H1 (cell line): ENCODE results near the gene CCDC120. TPM values are rescaled to one million over a fixed set of nuclear protein-coding genes. Genes with fewer than 3 reads are reported as not detected.

Experiments used
- CBX5 ChIP-seq: fragments of 300-800, 300-1000 bp; sonication (generic); IDR thresholded peaks from 2 replicates; pipeline ENCODE4 v1.7.1; 2016; ENCODE audit warnings: antibody characterized with exemption, low read length, low read depth
- CEBPB ChIP-seq: IDR thresholded peaks from 2 replicates; pipeline ENCODE4 v1.6.1; 2012; ENCODE audit warnings: low read depth, low read length
- HDAC2 ChIP-seq, 2 experiments: fragments of 300-600 bp in 1 of 2; sonication (generic) in 1 of 2; IDR thresholded peaks; 2 replicates each; pipeline ENCODE4 v1.6.1; 2011 to 2012; ENCODE audit warnings: low read depth in 2 of 2, low read length in 2 of 2, mild to moderate bottlenecking in 2 of 2, moderate library complexity in 2 of 2, borderline replicate concordance in 1 of 2, inconsistent platforms in 1 of 2
- SIX5 ChIP-seq: IDR thresholded peaks from 2 replicates; pipeline ENCODE4 v1.6.1; 2011; ENCODE audit warnings: mild to moderate bottlenecking, low read depth, low read length
- TAF1 ChIP-seq: IDR thresholded peaks from 2 replicates; pipeline ENCODE4 v1.6.1; 2011; ENCODE audit warnings: mild to moderate bottlenecking, low read depth, low read length
- polyA plus RNA-seq, 7 experiments: library from polyadenylated mRNA; depleted of rRNA in 3 of 7; stranded (reverse) in 5 of 7; unstranded in 2 of 7; fragments of >200 nt in 5 of 7; fragments of 200-250 nt in 2 of 7; gene quantifications; 1 replicate in 5 of 7; 2 replicates in 1 of 7; 4 replicates in 1 of 7; pipeline versions ENCODE4 v1.2.1 to v1.2.3, GENCODE V29; 2011 to 2013; ENCODE audit warnings: missing spikeins in 2 of 7, mixed read lengths in 2 of 7
- total RNA-seq: library from RNA; stranded (reverse); fragmentation: NEBNext Ultra II Directional; extraction: Animal tissue kit (Norgen Biotek cat#: 25700); gene quantifications from 2 replicates; pipeline ENCODE4 v1.2.1, GENCODE V29; 2021
- TF ChIP-seq, protein P1 (sequence below): IDR thresholded peaks from 2 replicates; pipeline ENCODE4 v1.6.1; 2011; ENCODE audit warnings: low read depth, mild to moderate bottlenecking, low read length; ENCODE audit not compliant: insufficient read depth
- TF ChIP-seq, protein P2 (sequence below): IDR thresholded peaks from 2 replicates; pipeline ENCODE4 v1.6.1; 2012; ENCODE audit warnings: inconsistent platforms

The CCDC120 gene
- total and polyA plus RNA-seq, 2 of the 8 experiments (the other 6 are each of a cell fraction or from before 2014, with no cell fraction given): 4.9 to 11.9 TPM

DNA sequence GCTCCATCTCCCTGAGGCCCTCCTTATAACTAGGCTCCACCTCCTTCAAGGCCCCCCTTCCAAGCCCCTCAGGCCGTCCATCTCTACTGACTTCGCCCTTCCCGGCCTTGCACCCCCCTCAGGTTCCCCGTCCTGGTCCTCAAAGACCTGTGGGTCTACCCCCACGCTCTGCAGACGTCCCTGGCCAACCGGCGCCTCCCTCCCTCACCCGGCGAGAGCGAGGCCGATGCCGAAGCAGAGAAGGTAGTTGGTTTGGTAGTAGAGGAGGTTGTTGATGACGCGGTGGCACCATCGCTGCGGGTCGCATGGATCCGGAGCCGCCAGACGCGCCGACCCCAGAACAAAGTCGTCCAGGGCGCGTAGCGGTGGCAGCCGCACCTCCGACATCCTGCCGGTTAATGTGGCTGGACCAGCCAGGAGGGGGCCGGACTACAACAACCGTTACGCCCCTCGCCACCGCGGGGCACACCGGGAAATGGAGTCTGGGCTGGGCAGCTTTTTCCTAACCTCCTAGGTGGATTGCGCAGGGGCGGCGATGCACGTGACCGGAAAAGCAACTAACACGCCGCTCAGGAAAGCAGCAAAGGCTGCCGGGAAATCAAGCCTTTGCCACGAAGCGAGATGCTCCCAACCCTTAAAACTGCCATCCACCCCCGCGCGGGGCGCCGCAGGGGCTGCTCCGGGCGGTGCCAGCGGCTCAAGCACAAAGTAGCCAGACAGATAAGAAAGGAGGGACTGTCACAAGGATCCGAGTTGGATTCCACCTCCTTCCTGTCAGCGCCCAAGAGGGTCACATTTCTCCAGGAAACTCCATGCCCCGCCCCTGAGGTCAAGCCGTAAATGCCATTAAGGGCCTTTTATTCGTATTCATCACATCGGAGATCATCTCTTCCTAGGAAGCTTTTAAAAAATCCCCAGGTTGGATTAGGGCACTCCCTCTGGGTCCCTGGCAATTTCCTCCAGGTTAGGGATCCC is 15.1 kb downstream of the CCDC120 start, which contains the start of gene PRAF2 (continued):
- TF ChIP-seq, protein P1, sequence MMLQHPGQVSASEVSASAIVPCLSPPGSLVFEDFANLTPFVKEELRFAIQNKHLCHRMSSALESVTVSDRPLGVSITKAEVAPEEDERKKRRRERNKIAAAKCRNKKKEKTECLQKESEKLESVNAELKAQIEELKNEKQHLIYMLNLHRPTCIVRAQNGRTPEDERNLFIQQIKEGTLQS: 0 out of 2 replicates have a peak, but pooled peaks have one; percentile 52
- TF ChIP-seq, protein P2, sequence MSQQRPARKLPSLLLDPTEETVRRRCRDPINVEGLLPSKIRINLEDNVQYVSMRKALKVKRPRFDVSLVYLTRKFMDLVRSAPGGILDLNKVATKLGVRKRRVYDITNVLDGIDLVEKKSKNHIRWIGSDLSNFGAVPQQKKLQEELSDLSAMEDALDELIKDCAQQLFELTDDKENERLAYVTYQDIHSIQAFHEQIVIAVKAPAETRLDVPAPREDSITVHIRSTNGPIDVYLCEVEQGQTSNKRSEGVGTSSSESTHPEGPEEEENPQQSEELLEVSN: peak; percentile 62; the same call in 1 of the 2 replicates
- 0 out of 2 replicates have a peak, but pooled peaks have one; percentile 33 for TF ChIP-seq CEBPB
- peak; percentile 84 for TF ChIP-seq SIX5
- peak; percentile 34; the same call in 1 of the 2 replicates for TF ChIP-seq TAF1
- 0 out of 4 replicates have a peak, but pooled peaks of 1 of the 2 experiments have one; percentile 36 for TF ChIP-seq HDAC2 (IDR thresholded peaks at IDR 0.05; ENCODE audit: borderline replicate concordance in 1 of 2, low read depth in 2 of 2, low read length in 2 of 2)
- no peak for TF ChIP-seq CBX5
